ENCODE results near the gene C5orf58.
"Not testable (repeated sequence)": the region's sequence is repeated elsewhere in the genome, so short reads cannot be mapped to it uniquely, and the experiment has no call there.

Gene C5orf58

GRCh38 chr5:170235876-170236864 is 3.4 kb downstream of the C5orf58 start:
- no peak for TF ChIP-seq ZNF274 (IDR thresholded peaks at IDR 0.05; ENCODE audit: low read depth, low read length)

GRCh38 chr5:170238456-170239196 is 5.8 kb downstream of the C5orf58 start:
- TF ChIP-seq ZNF274 (IDR thresholded peaks at IDR 0.05; ENCODE audit: low read depth, low read length): no peak
- H3K4me3 ChIP-seq (ENCODE audit: low read length): no peak overlapping the region

More at GRCh38 chr5:170235876-170236864, 3.4 kb downstream of the C5orf58 start:
- no peak overlapping the region for H3K4me3 ChIP-seq (ENCODE audit: low read length)

GRCh38 chr5:170245436-170245835 is 12.7 kb downstream of the C5orf58 start:
- not testable (repeated sequence) for H3K4me3 ChIP-seq (ENCODE audit: low read length)

GRCh38 chr5:170246126-170246870 is 13.5 kb downstream of the C5orf58 start:
- no peak for TF ChIP-seq ZNF274 (IDR thresholded peaks at IDR 0.05; ENCODE audit: low read depth, low read length)
- H3K4me3 ChIP-seq (ENCODE audit: low read length): no peak overlapping the region

GRCh38 chr5:170247363-170247762 is 14.6 kb downstream of the C5orf58 start:
- no peak overlapping the region for H3K4me3 ChIP-seq (ENCODE audit: low read length)
- no peak for TF ChIP-seq ZNF274 (IDR thresholded peaks at IDR 0.05; ENCODE audit: low read depth, low read length)

- TF ChIP-seq ZNF274 (IDR thresholded peaks at IDR 0.05; ENCODE audit: low read depth, low read length): no peak
- no peak overlapping the region for H3K4me3 ChIP-seq (ENCODE audit: low read length)
Measured at GRCh38 chr5:170248172-170248930, 15.6 kb downstream of the C5orf58 start.

- H3K4me3 ChIP-seq (ENCODE audit: low read length): not testable (repeated sequence)
Measured at GRCh38 chr5:170248931-170249227, 16.1 kb downstream of the C5orf58 start.

- no peak for TF ChIP-seq ZNF274 (IDR thresholded peaks at IDR 0.05; ENCODE audit: low read depth, low read length)
- H3K4me3 ChIP-seq (ENCODE audit: low read length): no peak overlapping the region
Measured at GRCh38 chr5:170249355-170249754, 16.6 kb downstream of the C5orf58 start.

GRCh38 chr5:170250810-170251317 is 18.1 kb downstream of the C5orf58 start:
- H3K4me3 ChIP-seq (ENCODE audit: low read length): no peak overlapping the region

GRCh38 chr5:170251462-170251861 is 18.7 kb downstream of the C5orf58 start:
- no peak overlapping the region for H3K4me3 ChIP-seq (ENCODE audit: low read length)
- TF ChIP-seq ZNF274 (IDR thresholded peaks at IDR 0.05; ENCODE audit: low read depth, low read length): no peak

More at GRCh38 chr5:170250810-170251317, 18.1 kb downstream of the C5orf58 start:
- TF ChIP-seq ZNF274 (IDR thresholded peaks at IDR 0.05; ENCODE audit: low read depth, low read length): no peak

GRCh38 chr5:170252109-170252508 is 19.3 kb downstream of the C5orf58 start:
- no peak overlapping the region for H3K4me3 ChIP-seq (ENCODE audit: low read length)
- TF ChIP-seq ZNF274 (IDR thresholded peaks at IDR 0.05; ENCODE audit: low read depth, low read length): no peak

- TF ChIP-seq ZNF274 (IDR thresholded peaks at IDR 0.05; ENCODE audit: low read depth, low read length): no peak
- no peak overlapping the region for H3K4me3 ChIP-seq (ENCODE audit: low read length)
Measured at GRCh38 chr5:170252720-170253350, 20.1 kb downstream of the C5orf58 start.

- TF ChIP-seq ZNF274 (IDR thresholded peaks at IDR 0.05; ENCODE audit: low read depth, low read length): no peak
- H3K4me3 ChIP-seq (ENCODE audit: low read length): no peak overlapping the region
Measured at GRCh38 chr5:170254056-170254455, 21.3 kb downstream of the C5orf58 start.

Data from GM08714 (cell line).